WTC11 (cell line): ENCODE data around the gene IL12RB1.

Experiments
- ATF3 ChIP-seq: sonication (generic); formaldehyde crosslinking; conservative IDR thresholded peaks from 2 replicates; pipeline ENCODE4 v1.8.1; 2022; ENCODE audit warnings: mild to moderate bottlenecking, missing genetic modification reagents
- CTCF ChIP-seq: fragments of 200-600 bp; IDR thresholded peaks from 2 replicates; pipeline ENCODE4 v1.8.0; 2022; ENCODE audit warnings: antibody characterized with exemption
- ESRRA ChIP-seq: sonication (generic); formaldehyde crosslinking; IDR thresholded peaks from 2 replicates; pipeline ENCODE4 v1.8.1; 2022; ENCODE audit warnings: mild to moderate bottlenecking, missing genetic modification reagents, borderline replicate concordance
- IRF1 ChIP-seq: sonication (generic); formaldehyde crosslinking; IDR thresholded peaks from 2 replicates; pipeline ENCODE4 v1.8.0; 2023; ENCODE audit warnings: missing genetic modification reagents
- MAX ChIP-seq: sonication (generic); formaldehyde crosslinking; IDR thresholded peaks from 2 replicates; pipeline ENCODE4 v1.8.0; 2022; ENCODE audit warnings: mild to moderate bottlenecking, missing genetic modification reagents
- MYBL2 ChIP-seq: sonication (generic); formaldehyde crosslinking; IDR thresholded peaks from 2 replicates; pipeline ENCODE4 v1.8.1; 2023; ENCODE audit warnings: mild to moderate bottlenecking, moderate library complexity, missing genetic modification reagents
- NR1H2 ChIP-seq: sonication (generic); formaldehyde crosslinking; IDR thresholded peaks from 2 replicates; pipeline ENCODE4 v1.9.0; 2021; ENCODE audit warnings: mild to moderate bottlenecking, moderate library complexity, missing genetic modification reagents
- RELA ChIP-seq: sonication (generic); formaldehyde crosslinking; IDR thresholded peaks from 2 replicates; pipeline ENCODE4 v1.8.1; 2022; ENCODE audit warnings: missing genetic modification reagents, mild to moderate bottlenecking, borderline replicate concordance
- TCF7 ChIP-seq: sonication (generic); formaldehyde crosslinking; IDR thresholded peaks from 2 replicates; pipeline ENCODE4 v1.8.0; 2022; ENCODE audit warnings: mild to moderate bottlenecking, low read depth, missing genetic modification reagents, moderate library complexity
- ZNF232 ChIP-seq: sonication (generic); formaldehyde crosslinking; IDR thresholded peaks from 2 replicates; pipeline ENCODE4 v1.8.0; 2022; ENCODE audit warnings: mild to moderate bottlenecking, missing genetic modification reagents
- ZNF263 ChIP-seq: sonication (generic); formaldehyde crosslinking; IDR thresholded peaks from 2 replicates; pipeline ENCODE4 v1.8.1; 2022; ENCODE audit warnings: low read depth, mild to moderate bottlenecking, moderate library complexity, missing genetic modification reagents
- TF ChIP-seq, protein P1 (sequence below): sonication (generic); formaldehyde crosslinking; IDR thresholded peaks from 2 replicates; pipeline ENCODE4 v1.8.0; 2022; ENCODE audit warnings: mild to moderate bottlenecking, missing genetic modification reagents
- TF ChIP-seq, protein P2 (sequence below): sonication (generic); formaldehyde crosslinking; IDR thresholded peaks from 2 replicates; pipeline ENCODE4 v1.8.0; 2023; ENCODE audit warnings: missing genetic modification reagents, mild to moderate bottlenecking, borderline replicate concordance

GRCh38 chr19:18113827-18114226 is 27.1 kb upstream of the IL12RB1 start:
- TF ChIP-seq, protein P1, sequence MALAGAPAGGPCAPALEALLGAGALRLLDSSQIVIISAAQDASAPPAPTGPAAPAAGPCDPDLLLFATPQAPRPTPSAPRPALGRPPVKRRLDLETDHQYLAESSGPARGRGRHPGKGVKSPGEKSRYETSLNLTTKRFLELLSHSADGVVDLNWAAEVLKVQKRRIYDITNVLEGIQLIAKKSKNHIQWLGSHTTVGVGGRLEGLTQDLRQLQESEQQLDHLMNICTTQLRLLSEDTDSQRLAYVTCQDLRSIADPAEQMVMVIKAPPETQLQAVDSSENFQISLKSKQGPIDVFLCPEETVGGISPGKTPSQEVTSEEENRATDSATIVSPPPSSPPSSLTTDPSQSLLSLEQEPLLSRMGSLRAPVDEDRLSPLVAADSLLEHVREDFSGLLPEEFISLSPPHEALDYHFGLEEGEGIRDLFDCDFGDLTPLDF (CRISPR knock-in tag) = no peak
- TF ChIP-seq CTCF = no peak
- no peak for TF ChIP-seq ZNF263
- TF ChIP-seq, protein P2, sequence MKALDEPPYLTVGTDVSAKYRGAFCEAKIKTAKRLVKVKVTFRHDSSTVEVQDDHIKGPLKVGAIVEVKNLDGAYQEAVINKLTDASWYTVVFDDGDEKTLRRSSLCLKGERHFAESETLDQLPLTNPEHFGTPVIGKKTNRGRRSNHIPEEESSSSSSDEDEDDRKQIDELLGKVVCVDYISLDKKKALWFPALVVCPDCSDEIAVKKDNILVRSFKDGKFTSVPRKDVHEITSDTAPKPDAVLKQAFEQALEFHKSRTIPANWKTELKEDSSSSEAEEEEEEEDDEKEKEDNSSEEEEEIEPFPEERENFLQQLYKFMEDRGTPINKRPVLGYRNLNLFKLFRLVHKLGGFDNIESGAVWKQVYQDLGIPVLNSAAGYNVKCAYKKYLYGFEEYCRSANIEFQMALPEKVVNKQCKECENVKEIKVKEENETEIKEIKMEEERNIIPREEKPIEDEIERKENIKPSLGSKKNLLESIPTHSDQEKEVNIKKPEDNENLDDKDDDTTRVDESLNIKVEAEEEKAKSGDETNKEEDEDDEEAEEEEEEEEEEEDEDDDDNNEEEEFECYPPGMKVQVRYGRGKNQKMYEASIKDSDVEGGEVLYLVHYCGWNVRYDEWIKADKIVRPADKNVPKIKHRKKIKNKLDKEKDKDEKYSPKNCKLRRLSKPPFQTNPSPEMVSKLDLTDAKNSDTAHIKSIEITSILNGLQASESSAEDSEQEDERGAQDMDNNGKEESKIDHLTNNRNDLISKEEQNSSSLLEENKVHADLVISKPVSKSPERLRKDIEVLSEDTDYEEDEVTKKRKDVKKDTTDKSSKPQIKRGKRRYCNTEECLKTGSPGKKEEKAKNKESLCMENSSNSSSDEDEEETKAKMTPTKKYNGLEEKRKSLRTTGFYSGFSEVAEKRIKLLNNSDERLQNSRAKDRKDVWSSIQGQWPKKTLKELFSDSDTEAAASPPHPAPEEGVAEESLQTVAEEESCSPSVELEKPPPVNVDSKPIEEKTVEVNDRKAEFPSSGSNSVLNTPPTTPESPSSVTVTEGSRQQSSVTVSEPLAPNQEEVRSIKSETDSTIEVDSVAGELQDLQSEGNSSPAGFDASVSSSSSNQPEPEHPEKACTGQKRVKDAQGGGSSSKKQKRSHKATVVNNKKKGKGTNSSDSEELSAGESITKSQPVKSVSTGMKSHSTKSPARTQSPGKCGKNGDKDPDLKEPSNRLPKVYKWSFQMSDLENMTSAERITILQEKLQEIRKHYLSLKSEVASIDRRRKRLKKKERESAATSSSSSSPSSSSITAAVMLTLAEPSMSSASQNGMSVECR (CRISPR knock-in tag) = no peak
- TF ChIP-seq ESRRA (CRISPR knock-in tag) = no peak
- no peak for TF ChIP-seq NR1H2 (CRISPR knock-in tag)
- TF ChIP-seq MAX (CRISPR knock-in tag) = no peak
- no peak for TF ChIP-seq ATF3 (CRISPR knock-in tag)
- TF ChIP-seq RELA (CRISPR knock-in tag) = no peak
- TF ChIP-seq IRF1 = no peak
- TF ChIP-seq MYBL2 (CRISPR knock-in tag) = no peak
- no peak for TF ChIP-seq TCF7
- no peak for TF ChIP-seq ZNF232 (CRISPR knock-in tag)
